Neural progenitor cell (in vitro differentiated cells): Measurements from ENCODE around the gene KRT2. TPM values are rescaled to one million over a fixed set of nuclear protein-coding genes. Genes with fewer than 3 reads are reported as not detected.

Experiments
- DNase-seq: peaks from one replicate; pipeline ENCODE4 v3.0.0-alpha.2; 2016; ENCODE audit warnings: low spot score
- H2AFZ ChIP-seq: fragments of 200-600 bp; sonication (generic); replicated peaks from 2 replicates; pipeline ENCODE4 v1.6.1; 2016; ENCODE audit warnings: antibody characterized with exemption
- H3F3A ChIP-seq: fragments of 200-600 bp; sonication (generic); 2 replicates; pipeline ENCODE4 v1.6.1; 2016; ENCODE audit warnings: antibody characterized with exemption, low read depth
- H3K27ac ChIP-seq: fragments of 200-600 bp; sonication (generic); 2 replicates; pipeline ENCODE4 v1.5.1; 2016; ENCODE audit warnings: mild to moderate bottlenecking
- H3K27me3 ChIP-seq: fragments of 200-600 bp; sonication (generic); 2 replicates; pipeline ENCODE4 v1.6.1; 2016; ENCODE audit warnings: mild to moderate bottlenecking, moderate library complexity
- H3K36me3 ChIP-seq: fragments of 200-600 bp; sonication (generic); 2 replicates; pipeline ENCODE4 v1.5.1; 2016
- H3K4me1 ChIP-seq: fragments of 200-600 bp; sonication (generic); 2 replicates; pipeline ENCODE4 v1.6.1; 2016; ENCODE audit warnings: mixed run types
- H3K4me2 ChIP-seq: fragments of 200-600 bp; sonication (generic); 2 replicates; pipeline ENCODE4 v1.6.1; 2016
- H3K4me3 ChIP-seq: fragments of 200-600 bp; sonication (generic); 2 replicates; pipeline ENCODE4 v1.5.1; 2016
- H3K79me2 ChIP-seq: fragments of 200-600 bp; sonication (generic); 2 replicates; pipeline ENCODE4 v1.6.1; 2016; ENCODE audit warnings: low read depth
- H3K9ac ChIP-seq: fragments of 200-600 bp; sonication (generic); 2 replicates; pipeline ENCODE4 v1.6.1; 2016
- H3K9me3 ChIP-seq: fragments of 200-600 bp; sonication (generic); 2 replicates; pipeline ENCODE4 v1.5.1; 2016; ENCODE audit warnings: low read depth
- H4K20me1 ChIP-seq: fragments of 200-600 bp; sonication (generic); 2 replicates; pipeline ENCODE4 v1.6.1; 2016; ENCODE audit warnings: low read depth
- H3K27ac Mint-ChIP-seq: 3 replicates; pipeline ENCODE4 v1.8.0; 2021; ENCODE audit warnings: mixed read lengths
- H3K27me3 Mint-ChIP-seq: 2 replicates; pipeline ENCODE4 v1.8.0; 2022; ENCODE audit warnings: low read depth, mild to moderate bottlenecking, inconsistent platforms, moderate library complexity, mixed read lengths; ENCODE audit not compliant: insufficient read depth
- H3K36me3 Mint-ChIP-seq: 3 replicates; pipeline ENCODE4 v1.8.0; 2021; ENCODE audit warnings: mixed read lengths
- H3K4me1 Mint-ChIP-seq: 3 replicates; pipeline ENCODE4 v1.8.0; 2021; ENCODE audit warnings: mixed read lengths
- H3K4me3 Mint-ChIP-seq: 3 replicates; pipeline ENCODE4 v1.8.0; 2021; ENCODE audit warnings: mild to moderate bottlenecking, moderate library complexity, mixed read lengths
- H3K9me3 Mint-ChIP-seq: 3 replicates; pipeline ENCODE4 v1.8.0; 2020; ENCODE audit warnings: mixed read lengths
- EZH2 ChIP-seq: fragments of 200-600 bp; sonication (generic); IDR thresholded peaks from 2 replicates; pipeline ENCODE4 v1.6.1; 2017; ENCODE audit warnings: antibody characterized with exemption, mild to moderate bottlenecking, moderate library complexity
- EZH2phosphoT487 ChIP-seq: fragments of 200-600 bp; sonication (generic); IDR thresholded peaks from 2 replicates; pipeline ENCODE4 v1.6.1; 2017; ENCODE audit warnings: antibody characterized with exemption
- total RNA-seq: library from RNA; depleted of rRNA; stranded (reverse); fragments of >200 nt; gene quantifications from 2 replicates; pipeline ENCODE4 v1.2.3, GENCODE V29; 2015; ENCODE audit warnings: low replicate concordance
- TF ChIP-seq, protein P1 (sequence below): fragments of 200-600 bp; sonication (generic); IDR thresholded peaks from 2 replicates; pipeline ENCODE4 v1.5.1; 2017; ENCODE audit warnings: antibody characterized with exemption, mild to moderate bottlenecking

The KRT2 gene
- total RNA-seq, 1 donor from 2014 or later = not detected

DNA sequence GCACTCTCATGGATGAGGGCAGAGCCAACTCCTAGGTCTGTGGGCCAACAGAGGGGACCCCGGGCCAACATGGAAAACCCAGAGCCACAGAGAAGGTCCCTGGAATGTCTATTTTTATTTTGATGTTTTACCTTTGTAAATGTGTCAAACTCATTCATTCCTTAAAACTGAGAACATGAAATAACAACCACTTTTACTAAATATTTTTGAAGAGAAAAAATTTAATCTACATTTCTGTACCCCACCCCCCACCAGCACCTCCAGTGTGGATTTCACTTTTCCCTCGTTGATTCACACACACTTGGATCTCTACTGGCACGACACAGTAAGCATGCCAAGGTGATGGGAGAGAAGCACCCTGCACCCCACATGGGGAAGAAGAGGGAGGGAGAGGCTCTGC, 44.6 kb upstream of the KRT2 start:
- Histone ChIP-seq H2AFZ (no peak overlapping the region), H3K4me2 (no peak overlapping the region), H3K9ac (no peak overlapping the region), H3K9me3 (no peaks in the 10 kb centered on the region), H3K4me3 (no peak overlapping the region), H3K27ac (no peak overlapping the region), H3K27me3 (peaks cover 17% of the 10 kb centered on the region), H4K20me1 (no peaks in the 10 kb centered on the region), H3K4me1 (peaks cover 5% of the 10 kb centered on the region), H3F3A (peaks cover 6% of the 10 kb centered on the region), H3K36me3 (no peaks in the 10 kb centered on the region), H3K79me2 (no peaks in the 10 kb centered on the region)
- Mint-ChIP-seq H3K27me3 (peaks cover 25% of the 10 kb centered on the region), H3K4me1 (peaks cover 13% of the 10 kb centered on the region), H3K9me3 (no peaks in the 10 kb centered on the region), H3K27ac (no peak overlapping the region), H3K36me3 (no peaks in the 10 kb centered on the region), H3K4me3 (no peak overlapping the region)
- DNase-seq = no peak
- no peak for TF ChIP-seq EZH2

DNA sequence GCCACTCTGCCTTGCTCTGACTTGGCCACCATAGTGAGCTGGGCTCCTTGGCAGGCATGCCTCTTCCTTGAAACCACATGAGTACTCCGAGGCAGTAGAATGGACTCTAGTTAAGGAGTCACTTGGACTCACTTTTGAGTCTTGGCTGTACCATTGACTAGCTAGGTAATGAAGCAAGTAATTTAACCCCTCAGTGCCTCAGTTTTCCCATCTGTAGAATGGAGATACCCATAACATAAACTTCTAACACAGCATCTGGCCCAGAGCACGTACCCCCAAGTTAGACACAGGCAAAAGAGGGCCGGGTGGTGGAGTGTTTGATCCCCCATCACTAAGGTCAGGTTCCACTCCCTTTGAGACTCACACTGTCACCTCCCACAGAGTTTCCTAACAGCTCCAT, 43.0 kb upstream of the KRT2 start:
- Histone ChIP-seq H3K9me3 (no peaks in the 10 kb centered on the region), H3K4me1 (peaks cover 13% of the 10 kb centered on the region), H3K4me3 (no peak overlapping the region), H3F3A (peaks cover 8% of the 10 kb centered on the region), H4K20me1 (no peaks in the 10 kb centered on the region), H3K9ac (no peak overlapping the region), H3K4me2 (no peak overlapping the region), H2AFZ (no peak overlapping the region), H3K27me3 (peaks cover 33% of the 10 kb centered on the region), H3K79me2 (no peaks in the 10 kb centered on the region), H3K27ac (no peak overlapping the region), H3K36me3 (no peaks in the 10 kb centered on the region)
- Mint-ChIP-seq H3K36me3 (no peaks in the 10 kb centered on the region), H3K27me3 (peaks cover 34% of the 10 kb centered on the region), H3K27ac (no peak overlapping the region), H3K4me3 (no peak overlapping the region), H3K4me1 (peaks cover 21% of the 10 kb centered on the region), H3K9me3 (no peaks in the 10 kb centered on the region)
- TF ChIP-seq EZH2 (no peak), EZH2phosphoT487 (no peak)
- TF ChIP-seq, protein P1, sequence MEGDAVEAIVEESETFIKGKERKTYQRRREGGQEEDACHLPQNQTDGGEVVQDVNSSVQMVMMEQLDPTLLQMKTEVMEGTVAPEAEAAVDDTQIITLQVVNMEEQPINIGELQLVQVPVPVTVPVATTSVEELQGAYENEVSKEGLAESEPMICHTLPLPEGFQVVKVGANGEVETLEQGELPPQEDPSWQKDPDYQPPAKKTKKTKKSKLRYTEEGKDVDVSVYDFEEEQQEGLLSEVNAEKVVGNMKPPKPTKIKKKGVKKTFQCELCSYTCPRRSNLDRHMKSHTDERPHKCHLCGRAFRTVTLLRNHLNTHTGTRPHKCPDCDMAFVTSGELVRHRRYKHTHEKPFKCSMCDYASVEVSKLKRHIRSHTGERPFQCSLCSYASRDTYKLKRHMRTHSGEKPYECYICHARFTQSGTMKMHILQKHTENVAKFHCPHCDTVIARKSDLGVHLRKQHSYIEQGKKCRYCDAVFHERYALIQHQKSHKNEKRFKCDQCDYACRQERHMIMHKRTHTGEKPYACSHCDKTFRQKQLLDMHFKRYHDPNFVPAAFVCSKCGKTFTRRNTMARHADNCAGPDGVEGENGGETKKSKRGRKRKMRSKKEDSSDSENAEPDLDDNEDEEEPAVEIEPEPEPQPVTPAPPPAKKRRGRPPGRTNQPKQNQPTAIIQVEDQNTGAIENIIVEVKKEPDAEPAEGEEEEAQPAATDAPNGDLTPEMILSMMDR = no peak
- no peak for DNase-seq

DNA sequence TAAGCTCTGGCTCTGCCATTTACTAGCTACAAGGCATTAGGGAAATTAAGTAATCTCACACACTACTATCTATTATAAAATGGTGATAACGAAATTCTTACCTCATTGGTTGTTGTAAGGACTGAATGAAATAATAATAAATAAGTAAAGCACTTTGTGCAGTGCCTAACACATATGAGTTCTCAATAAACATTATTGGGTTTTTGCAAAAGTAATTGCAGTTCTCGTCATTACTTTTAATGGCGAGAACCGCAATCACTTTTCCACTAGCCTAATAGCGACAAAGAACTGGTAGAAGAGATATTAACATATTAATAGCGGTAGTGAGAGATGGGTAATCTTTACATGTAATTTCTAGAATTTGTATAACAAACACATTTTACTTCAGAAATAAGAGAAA, 42.1 kb upstream of the KRT2 start:
- peaks cover 21% of the 10 kb centered on the region for H3K4me1 Mint-ChIP-seq
- peaks cover 34% of the 10 kb centered on the region for H3K27me3 Mint-ChIP-seq
- H3K4me3 ChIP-seq = no peak overlapping the region
- H3K36me3 ChIP-seq = no peaks in the 10 kb centered on the region
- H3K4me2 ChIP-seq = no peak overlapping the region
- no peak overlapping the region for H2AFZ ChIP-seq
- TF ChIP-seq EZH2phosphoT487 = no peak
- no peak for TF ChIP-seq EZH2
- TF ChIP-seq, protein P1 = no peak
- no peaks in the 10 kb centered on the region for H3K9me3 ChIP-seq
- no peaks in the 10 kb centered on the region for H3K9me3 Mint-ChIP-seq
- H3K79me2 ChIP-seq = no peaks in the 10 kb centered on the region
- no peak overlapping the region for H3K27ac Mint-ChIP-seq
- H3K27me3 ChIP-seq = peaks cover 42% of the 10 kb centered on the region
- no peaks in the 10 kb centered on the region for H4K20me1 ChIP-seq
- peaks cover 8% of the 10 kb centered on the region for H3F3A ChIP-seq
- no peak overlapping the region for H3K27ac ChIP-seq
- H3K4me3 Mint-ChIP-seq = no peak overlapping the region
- H3K9ac ChIP-seq = no peak overlapping the region
- DNase-seq = no peak
- H3K36me3 Mint-ChIP-seq = no peaks in the 10 kb centered on the region
- peaks cover 13% of the 10 kb centered on the region for H3K4me1 ChIP-seq

DNA sequence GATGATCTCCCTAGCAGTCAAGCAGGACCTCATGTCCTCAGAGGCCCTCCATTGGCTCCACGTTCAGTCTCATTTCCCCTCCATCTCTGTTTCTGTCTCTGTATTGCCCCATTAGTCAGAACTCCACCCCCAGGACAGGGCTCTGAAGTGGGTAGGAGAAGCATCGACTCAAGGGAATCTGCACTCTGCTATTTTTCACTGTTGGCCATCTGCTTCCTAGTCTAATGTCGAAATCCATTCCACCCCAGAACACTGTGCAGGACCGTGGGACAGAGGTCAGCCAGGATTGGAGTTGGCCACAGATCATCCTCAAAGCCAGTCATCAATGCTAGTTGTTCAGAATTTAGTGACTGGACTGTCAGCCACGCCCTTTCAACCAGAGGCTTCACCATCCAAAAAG, 41.2 kb upstream of the KRT2 start:
- Mint-ChIP-seq H3K27ac (no peak overlapping the region), H3K4me1 (peaks cover 17% of the 10 kb centered on the region), H3K4me3 (no peak overlapping the region), H3K36me3 (no peaks in the 10 kb centered on the region), H3K27me3 (peaks cover 32% of the 10 kb centered on the region), H3K9me3 (no peaks in the 10 kb centered on the region)
- Histone ChIP-seq H3K4me1 (peaks cover 8% of the 10 kb centered on the region), H3K36me3 (no peaks in the 10 kb centered on the region), H3K9me3 (no peaks in the 10 kb centered on the region), H3F3A (peaks cover 8% of the 10 kb centered on the region), H3K79me2 (no peaks in the 10 kb centered on the region), H3K9ac (no peak overlapping the region), H4K20me1 (no peaks in the 10 kb centered on the region), H2AFZ (no peak overlapping the region), H3K4me3 (no peak overlapping the region), H3K27ac (no peak overlapping the region), H3K27me3 (peaks cover 50% of the 10 kb centered on the region), H3K4me2 (no peak overlapping the region)
- no peak for TF ChIP-seq EZH2phosphoT487
- no peak for TF ChIP-seq EZH2
- TF ChIP-seq, protein P1 = no peak
- no peak for DNase-seq
